GM18909 (cell line): ENCODE results near the gene CBY1.

Source experiments
- ATAC-seq: cut with Tn5 transposase; IDR thresholded peaks from one replicate; pipeline ENCODE4 v1.9.1; 2021; ENCODE audit warnings: mild to moderate bottlenecking; ENCODE audit not compliant: unreplicated experiment, poor library complexity

CBY1 gene

GRCh38 chr22:38719196-38719595 lies 62.8 kb downstream of the CBY1 start:
- ATAC-seq = no peak

GRCh38 chr22:38720350-38720749 lies 63.9 kb downstream of the CBY1 start:
- ATAC-seq = no peak

DNA sequence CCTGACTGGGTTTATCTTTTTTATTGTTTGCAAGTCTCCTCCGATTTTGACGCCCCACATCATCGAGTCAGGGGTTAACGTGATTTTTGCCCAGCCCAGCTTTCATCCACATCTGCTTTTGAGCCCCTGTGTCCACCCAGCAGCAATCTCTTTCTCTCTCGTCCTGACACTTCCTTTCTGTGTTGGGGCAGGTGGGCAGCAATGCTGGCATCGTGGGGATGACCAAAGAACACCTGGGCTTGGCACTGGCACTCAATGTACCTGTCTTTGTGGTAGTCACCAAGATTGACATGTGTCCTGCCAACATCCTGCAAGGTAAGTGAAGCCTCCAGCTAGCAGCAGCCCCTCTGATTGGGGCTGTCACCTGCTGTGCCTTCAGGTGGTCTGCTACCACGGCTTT lies 65.1 kb downstream of the CBY1 start:
- ATAC-seq = no peak
